Activated CD4-positive, alpha-beta memory T cell treated with anti-CD3 and anti-CD28 coated beads for 36 hours (primary cell): ENCODE data around the gene DNASE1L3. TPM values are rescaled to one million over a fixed set of nuclear protein-coding genes. Genes with fewer than 3 reads are reported as not detected.

ENCODE experiments used
- CTCF ChIA-PET: fragments of 350-600 bp; sonication (Branson Sonifier 250); formaldehyde crosslinking; loops from one replicate; lab custom pipeline; 2021; ENCODE audit warnings: antibody characterized with exemption, inconsistent platforms; lab: Charles Lee
- POLR2A ChIA-PET: fragments of 350-600 bp; sonication (Branson Sonifier 250); formaldehyde crosslinking; loops from one replicate; lab custom pipeline; 2021; ENCODE audit warnings: antibody characterized with exemption; lab: Charles Lee
- DNase-seq: peaks from one replicate; pipeline ENCODE4 v3.0.0-alpha.2; 2020
- H3K27ac Mint-ChIP-seq: one replicate; pipeline ENCODE4 v1.8.0; 2021; ENCODE audit warnings: mixed read lengths
- H3K27me3 Mint-ChIP-seq: one replicate; pipeline ENCODE4 v1.8.0; 2021; ENCODE audit warnings: mixed read lengths
- H3K36me3 Mint-ChIP-seq: one replicate; pipeline ENCODE4 v1.8.0; 2021; ENCODE audit warnings: mixed read lengths
- H3K4me1 Mint-ChIP-seq: one replicate; pipeline ENCODE4 v1.8.0; 2021; ENCODE audit warnings: low read depth, mixed read lengths
- H3K4me3 Mint-ChIP-seq: one replicate; pipeline ENCODE4 v1.8.0; 2021; ENCODE audit warnings: mild to moderate bottlenecking, mixed read lengths
- H3K9me3 Mint-ChIP-seq: one replicate; pipeline ENCODE4 v1.8.0; 2021; ENCODE audit warnings: mixed read lengths
- intact Hi-C: fragments of 100-400 bp; cut with micrococcal nuclease; formaldehyde crosslinking; loops from one replicate; pipeline ENCODE4 v1.15.1; 2023
- total RNA-seq, 2 experiments: library from RNA; stranded (reverse); gene quantifications; one replicate each; pipeline ENCODE4 v1.2.3, GENCODE V29; 2021

Gene DNASE1L3
- total RNA-seq, 2 experiments from 2014 or later: not detected

GRCh38 chr3:58175437-58176184 is 35.2 kb downstream of the DNASE1L3 start:
- no peak overlapping the region for H3K27ac Mint-ChIP-seq
- DNase-seq: no peak
- intact Hi-C loops: no loop called here
- H3K4me1 Mint-ChIP-seq: peaks cover 11% of the 10 kb centered on the region
- ChIA-PET CTCF (interaction anchor here (0.9 kb wide), 1 partner anchor 168 kb away, joined by 3 read pairs; no protein-coding TSS in a partner anchor), POLR2A (no interaction called here)
- H3K36me3 Mint-ChIP-seq: no peaks in the 10 kb centered on the region
- H3K9me3 Mint-ChIP-seq: no peaks in the 10 kb centered on the region
- H3K4me3 Mint-ChIP-seq: no peak overlapping the region
- no peaks in the 10 kb centered on the region for H3K27me3 Mint-ChIP-seq

GRCh38 chr3:58175187-58175436 is 35.7 kb downstream of the DNASE1L3 start:
- H3K4me3 Mint-ChIP-seq: no peak overlapping the region
- H3K27ac Mint-ChIP-seq: no peak overlapping the region
- H3K4me1 Mint-ChIP-seq: peaks cover 11% of the 10 kb centered on the region
- no peaks in the 10 kb centered on the region for H3K9me3 Mint-ChIP-seq
- ChIA-PET POLR2A (no interaction called here), CTCF (interaction anchor here (0.9 kb wide), 1 partner anchor 167 kb away, joined by 3 read pairs; no protein-coding TSS in a partner anchor)
- DNase-seq: no peak
- intact Hi-C loops: no loop called here
- H3K36me3 Mint-ChIP-seq: no peaks in the 10 kb centered on the region
- no peaks in the 10 kb centered on the region for H3K27me3 Mint-ChIP-seq

- ChIA-PET POLR2A (no interaction called here), CTCF (interaction anchor here (0.6 to 1.3 kb wide), 6 partner anchors 8 to 236 kb away, joined by 3 to 4 read pairs (median 4); partner anchors contain the start of gene FLNB)
- intact Hi-C loops: loop anchor here (1.0 kb wide), 1 partner anchor 166 kb away; the partner anchor contains the start of gene FLNB
- H3K9me3 Mint-ChIP-seq: no peaks in the 10 kb centered on the region
- H3K27me3 Mint-ChIP-seq: no peaks in the 10 kb centered on the region
- H3K4me3 Mint-ChIP-seq: no peak overlapping the region
- peak; percentile 69 for DNase-seq
- no peak overlapping the region for H3K27ac Mint-ChIP-seq
- H3K36me3 Mint-ChIP-seq: no peaks in the 10 kb centered on the region
- H3K4me1 Mint-ChIP-seq: peaks cover 9% of the 10 kb centered on the region
Observed at GRCh38 chr3:58173669-58174398, 36.9 kb downstream of the DNASE1L3 start.

- no peak for DNase-seq
- POLR2A ChIA-PET: no interaction called here
Observed at GRCh38 chr3:58173029-58173668, 37.6 kb downstream of the DNASE1L3 start.

GRCh38 chr3:58171126-58171525 is 39.6 kb downstream of the DNASE1L3 start:
- ChIA-PET POLR2A (no interaction called here), CTCF (no interaction called here)
- Mint-ChIP-seq H3K9me3 (no peaks in the 10 kb centered on the region), H3K4me3 (no peak overlapping the region), H3K27me3 (no peaks in the 10 kb centered on the region), H3K36me3 (no peaks in the 10 kb centered on the region), H3K27ac (no peak overlapping the region), H3K4me1 (no peaks in the 10 kb centered on the region)
- intact Hi-C loops: no loop called here
- no peak for DNase-seq

More at GRCh38 chr3:58173029-58173668, 37.6 kb downstream of the DNASE1L3 start:
- Mint-ChIP-seq H3K4me3 (no peak overlapping the region), H3K36me3 (no peaks in the 10 kb centered on the region), H3K27ac (no peak overlapping the region), H3K9me3 (no peaks in the 10 kb centered on the region), H3K27me3 (no peaks in the 10 kb centered on the region), H3K4me1 (peaks cover 3% of the 10 kb centered on the region)
- CTCF ChIA-PET: interaction anchor here (0.6 to 1.3 kb wide), 6 partner anchors 133 to 167 kb away, joined by 3 to 7 read pairs (median 3); partner anchors contain the start of genes FLNB, HTD2 and RPP14
- intact Hi-C loops: no loop called here

GRCh38 chr3:58170376-58170775 is 40.4 kb downstream of the DNASE1L3 start:
- ChIA-PET CTCF (no interaction called here), POLR2A (no interaction called here)

GRCh38 chr3:58169371-58169770 is 41.4 kb downstream of the DNASE1L3 start:
- intact Hi-C loops: no loop called here

More at GRCh38 chr3:58170376-58170775, 40.4 kb downstream of the DNASE1L3 start:
- no peaks in the 10 kb centered on the region for H3K9me3 Mint-ChIP-seq
- no peak for DNase-seq
- no peak overlapping the region for H3K27ac Mint-ChIP-seq
- H3K4me1 Mint-ChIP-seq: no peaks in the 10 kb centered on the region
- no peaks in the 10 kb centered on the region for H3K27me3 Mint-ChIP-seq
- intact Hi-C loops: no loop called here
- no peak overlapping the region for H3K4me3 Mint-ChIP-seq
- no peaks in the 10 kb centered on the region for H3K36me3 Mint-ChIP-seq

GRCh38 chr3:58168498-58168897 is 42.3 kb downstream of the DNASE1L3 start:
- POLR2A ChIA-PET: no interaction called here
- H3K4me3 Mint-ChIP-seq: no peak overlapping the region
- H3K36me3 Mint-ChIP-seq: no peaks in the 10 kb centered on the region
- no peak for DNase-seq
- no peaks in the 10 kb centered on the region for H3K27me3 Mint-ChIP-seq
- CTCF ChIA-PET: interaction anchor here (0.6 to 3.7 kb wide), 10 partner anchors 11 to 1144 kb away, joined by 3 to 42 read pairs (median 8); partner anchors contain the start of gene FLNB
- intact Hi-C loops: no loop called here
- H3K4me1 Mint-ChIP-seq: no peaks in the 10 kb centered on the region
- H3K27ac Mint-ChIP-seq: no peak overlapping the region
- H3K9me3 Mint-ChIP-seq: no peaks in the 10 kb centered on the region

More at GRCh38 chr3:58169371-58169770, 41.4 kb downstream of the DNASE1L3 start:
- DNase-seq: no peak
- Mint-ChIP-seq H3K4me3 (no peak overlapping the region), H3K36me3 (no peaks in the 10 kb centered on the region), H3K4me1 (no peaks in the 10 kb centered on the region), H3K9me3 (no peaks in the 10 kb centered on the region), H3K27me3 (no peaks in the 10 kb centered on the region), H3K27ac (no peak overlapping the region)
- CTCF ChIA-PET: no interaction called here
- POLR2A ChIA-PET: no interaction called here

- peak; percentile 76 for DNase-seq
- ChIA-PET POLR2A (interaction anchor here (1.1 kb wide), 1 partner anchor 160 kb away, joined by 3 read pairs; the partner anchor contains the start of gene FLNB), CTCF (interaction anchor here (0.5 to 3.7 kb wide), 31 partner anchors 10 to 770 kb away, joined by 3 to 42 read pairs (median 4); partner anchors contain the start of genes FLNB, HTD2 and RPP14)
- no peaks in the 10 kb centered on the region for H3K36me3 Mint-ChIP-seq
- H3K4me3 Mint-ChIP-seq: no peak overlapping the region
- H3K4me1 Mint-ChIP-seq: no peaks in the 10 kb centered on the region
- H3K27me3 Mint-ChIP-seq: no peaks in the 10 kb centered on the region
- H3K27ac Mint-ChIP-seq: no peak overlapping the region
- intact Hi-C loops: no loop called here
- no peaks in the 10 kb centered on the region for H3K9me3 Mint-ChIP-seq
Observed at GRCh38 chr3:58167431-58168351, 43.1 kb downstream of the DNASE1L3 start.

- Mint-ChIP-seq H3K4me3 (no peak overlapping the region), H3K27me3 (no peaks in the 10 kb centered on the region), H3K9me3 (no peaks in the 10 kb centered on the region), H3K27ac (no peak overlapping the region), H3K4me1 (no peaks in the 10 kb centered on the region), H3K36me3 (peaks cover 8% of the 10 kb centered on the region)
- DNase-seq: no peak
- intact Hi-C loops: no loop called here
- CTCF ChIA-PET: interaction anchor here (1.0 to 3.7 kb wide), 8 partner anchors 9 to 203 kb away, joined by 3 to 42 read pairs (median 6); partner anchors contain the start of gene FLNB
- POLR2A ChIA-PET: no interaction called here
Observed at GRCh38 chr3:58164906-58165821, 45.6 kb downstream of the DNASE1L3 start.
